ENCODE measurements around the gene ODAD4.

DNA sequence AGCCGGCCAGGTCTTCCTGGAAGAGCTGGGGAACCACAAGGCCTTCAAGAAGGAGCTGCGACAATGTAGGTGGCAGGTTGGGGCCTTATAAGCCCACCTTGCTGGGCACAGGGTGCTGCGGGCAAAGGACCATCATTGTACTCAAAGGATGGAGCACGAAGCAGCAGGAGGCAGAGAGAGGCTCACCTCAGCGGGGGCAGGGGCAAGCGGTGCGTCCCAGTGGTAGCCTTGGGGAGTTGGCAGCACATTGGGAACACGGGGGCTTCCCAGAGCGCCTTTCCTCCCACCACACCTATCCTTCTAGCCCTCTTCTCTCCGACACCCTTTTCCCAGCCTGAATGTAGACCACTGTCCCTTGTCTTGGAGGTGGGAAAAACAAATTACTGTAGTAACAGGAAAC is 38.3 kb downstream of the ODAD4 start:
- no peak for TF ChIP-seq CTCF (conservative IDR thresholded peaks at IDR 0.05)
- no peak for TF ChIP-seq ZFX (IDR thresholded peaks at IDR 0.05)
